ENCODE data around the gene ZBTB5.
"Not testable (repeated sequence)": the region's sequence is repeated elsewhere in the genome, so short reads cannot be mapped to it uniquely, and the experiment has no call there.

The ZBTB5 gene

DNA sequence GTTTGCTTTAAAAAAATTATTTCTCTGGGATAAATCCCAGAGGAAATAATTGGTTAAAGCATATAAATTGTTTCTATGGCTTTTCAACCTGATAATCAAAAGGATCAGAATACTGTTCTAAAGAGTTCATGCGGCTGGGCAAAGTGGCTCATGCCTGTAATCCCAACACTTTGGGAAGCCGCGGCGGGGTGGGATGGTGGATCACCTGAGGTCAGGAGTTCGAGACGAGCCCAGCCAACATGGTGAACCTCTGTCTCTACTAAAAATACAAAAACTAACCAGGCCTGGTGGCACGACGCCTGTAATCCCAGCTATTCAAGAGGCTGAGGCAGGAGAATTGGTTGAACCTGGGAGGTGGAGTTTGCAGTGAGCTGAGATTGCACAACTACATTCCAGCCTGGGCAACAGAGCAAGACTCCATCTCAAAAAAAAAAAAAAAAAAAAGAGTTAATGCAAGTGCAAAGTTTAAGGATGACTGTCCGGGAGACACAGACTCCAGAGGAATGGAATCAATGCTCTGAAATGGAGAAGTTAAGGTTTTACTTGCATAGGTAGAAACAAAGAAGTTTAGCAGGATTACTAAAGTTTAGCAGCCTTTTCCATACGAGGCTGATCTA is 59.4 kb downstream of the ZBTB5 start:
- no peak for DNase-seq (ENCODE audit: low read depth)

DNA sequence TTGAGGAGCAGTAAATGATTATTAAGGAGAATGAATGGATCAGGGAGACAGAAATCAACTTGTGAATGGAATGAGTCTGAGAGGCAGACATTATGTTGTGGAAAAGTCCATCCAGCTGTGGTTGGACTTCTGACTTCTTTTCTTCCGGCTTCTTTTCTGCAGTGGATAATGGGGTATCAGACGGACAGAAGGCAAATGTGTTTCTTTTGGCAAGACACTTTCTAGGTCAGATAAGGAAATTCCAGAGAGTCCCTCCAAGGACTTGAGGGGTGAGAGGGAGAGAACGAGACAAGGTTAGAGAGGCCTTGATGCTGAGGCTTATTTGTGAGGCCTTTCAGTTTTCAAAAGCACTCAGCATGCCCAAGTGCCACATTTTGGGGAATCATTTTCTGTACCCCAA is 59.9 kb downstream of the ZBTB5 start:
- DNase-seq (ENCODE audit: low read depth), result no peak

- DNase-seq (ENCODE audit: low read depth), result no peak
Measured at GRCh38 chr9:37404590-37404989, 60.7 kb downstream of the ZBTB5 start.

DNA sequence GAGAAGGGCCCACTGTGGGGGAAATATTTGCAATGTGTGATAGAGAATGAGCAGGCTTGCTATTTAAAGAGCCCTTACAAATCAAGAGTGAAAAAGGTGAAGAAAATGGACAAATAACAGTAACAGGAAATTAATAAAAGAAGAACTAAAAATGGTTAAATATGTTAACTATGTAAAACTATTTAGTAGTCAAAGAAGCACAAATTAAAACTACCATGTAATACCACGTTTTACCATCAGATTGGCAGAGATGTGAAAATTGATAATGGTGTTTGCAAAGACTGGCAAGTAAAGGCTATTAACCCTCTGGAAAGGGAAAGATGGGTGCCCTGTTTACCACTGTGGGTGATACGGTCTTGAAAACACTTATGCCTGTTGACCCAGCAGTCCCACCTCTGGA is 65.9 kb downstream of the ZBTB5 start:
- no peak for DNase-seq (ENCODE audit: low read depth)

- no peak for DNase-seq (ENCODE audit: low read depth)
Measured at GRCh38 chr9:37398464-37399025, 66.7 kb downstream of the ZBTB5 start.

- not testable (repeated sequence) for DNase-seq (ENCODE audit: low read depth)
Measured at GRCh38 chr9:37397948-37398347, 67.3 kb downstream of the ZBTB5 start.

- no peak for DNase-seq (ENCODE audit: low read depth)
Measured at GRCh38 chr9:37395663-37396062, 69.6 kb downstream of the ZBTB5 start.

DNA sequence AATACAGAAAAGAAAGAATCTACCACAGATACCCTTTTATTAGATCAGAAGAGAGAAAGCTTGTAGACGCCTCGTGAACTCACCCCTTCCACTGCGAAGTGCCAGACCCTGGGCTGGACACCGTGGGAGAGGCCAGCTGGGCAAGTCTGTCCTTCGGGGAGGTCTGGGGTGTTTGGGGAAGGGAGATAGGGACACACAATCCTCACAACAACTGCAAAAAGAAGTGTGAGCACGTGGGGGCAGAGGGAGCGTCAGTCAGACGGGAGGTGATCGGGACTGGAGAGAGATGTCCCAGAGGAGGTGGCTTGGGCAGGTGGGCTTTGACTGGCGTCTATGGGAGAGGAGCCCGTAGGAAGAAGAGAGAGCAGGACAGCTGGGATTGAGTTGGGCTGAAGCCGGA is 70.0 kb downstream of the ZBTB5 start:
- no peak for DNase-seq (ENCODE audit: low read depth)

DNA sequence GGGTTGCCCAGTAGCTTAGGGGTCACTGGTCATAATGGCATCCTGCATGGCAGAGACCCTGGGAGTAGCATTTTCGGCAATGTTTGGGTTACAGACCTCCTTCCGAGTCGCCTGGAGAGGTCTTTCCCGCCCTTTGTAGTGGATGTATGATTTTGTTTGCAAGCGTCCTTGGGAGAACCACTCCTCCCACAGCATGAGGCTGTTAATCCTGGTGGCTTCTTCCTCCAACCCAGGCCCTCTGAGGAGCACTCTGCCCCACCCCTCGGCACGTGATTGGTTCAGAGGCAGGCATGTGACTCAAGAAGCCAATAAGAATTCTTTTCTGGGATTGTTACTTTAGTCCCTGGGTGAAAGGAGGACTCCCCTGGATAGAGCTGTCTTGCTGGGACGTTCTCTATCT is 73.0 kb downstream of the ZBTB5 start:
- no peak for DNase-seq (ENCODE audit: low read depth)

DNA sequence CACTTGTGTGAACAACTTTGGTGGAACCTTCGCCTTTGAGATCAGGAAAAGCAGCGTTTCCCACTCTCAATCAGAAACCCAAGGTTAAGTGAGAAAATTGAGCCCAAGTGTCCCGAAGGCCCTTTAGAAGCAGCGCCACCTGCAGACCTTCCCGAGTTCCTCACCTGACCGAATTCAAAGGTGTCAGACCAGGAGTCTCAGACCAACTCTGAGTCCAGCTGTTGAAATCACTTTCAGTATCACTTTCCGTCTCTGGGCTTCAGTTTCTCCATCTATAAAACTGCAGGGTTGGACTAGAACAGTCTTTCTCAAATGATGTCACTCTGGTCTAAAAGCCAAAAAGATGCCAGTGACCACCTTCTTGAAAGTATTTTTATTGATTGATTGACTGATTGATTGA is 74.5 kb downstream of the ZBTB5 start:
- no peak for DNase-seq (ENCODE audit: low read depth)

Measured in activated T-cell treated with anti-CD3 and anti-CD28 coated beads for 48 hours (primary cell).